OCI-LY7 (cell line): Measurements from ENCODE around the gene PARVB. TPM values are rescaled to one million over a fixed set of nuclear protein-coding genes. Genes with fewer than 3 reads are reported as not detected.

Experiments used
- BruUV-seq: library from RNA; stranded (reverse); fragments of 400-500 nt; replicated peaks from 2 replicates; lab custom pipeline; 2021; lab: Mats Ljungman, UMichigan
- CTCF ChIA-PET: fragments of 300-600 bp; sonication (Branson Sonifier 250); formaldehyde crosslinking; loops from one replicate; lab custom pipeline; 2022; ENCODE audit warnings: antibody characterized with exemption; ENCODE audit not compliant: unreplicated experiment; lab: Charles Lee
- POLR2A ChIA-PET: fragments of 300-600 bp; sonication (Branson Sonifier 250); formaldehyde crosslinking; loops from one replicate; lab custom pipeline; 2022; ENCODE audit warnings: antibody characterized with exemption; lab: Charles Lee
- DNase-seq: peaks from one replicate; pipeline ENCODE4 v3.0.0-alpha.2; 2015; ENCODE audit warnings: low spot score
- H2AFZ ChIP-seq: fragments of 200-600 bp; sonication (generic), shearing (Covaris generic); 2 replicates; pipeline ENCODE4 v1.6.1; 2014; ENCODE audit warnings: mild to moderate bottlenecking, antibody characterized with exemption, low read length, moderate library complexity
- H3K27ac ChIP-seq: fragments of 200-600 bp; sonication (generic); 2 replicates; pipeline ENCODE4 v1.5.1; 2014; ENCODE audit warnings: mixed run types, low read depth, mild to moderate bottlenecking, moderate library complexity, low read length, inconsistent platforms; ENCODE audit not compliant: poor library complexity, severe bottlenecking
- H3K36me3 ChIP-seq: fragments of 200-600 bp; sonication (generic); 2 replicates; pipeline ENCODE4 v1.6.1; 2014; ENCODE audit warnings: mild to moderate bottlenecking, antibody characterized with exemption, low read length, moderate library complexity, mixed read lengths; ENCODE audit not compliant: insufficient read depth
- H3K4me1 ChIP-seq: fragments of 200-600 bp; sonication (generic); 2 replicates; pipeline ENCODE4 v1.5.1; 2014; ENCODE audit warnings: mild to moderate bottlenecking, low read length; ENCODE audit not compliant: insufficient read depth, poor library complexity, severe bottlenecking
- H3K4me2 ChIP-seq: fragments of 200-600 bp; sonication (generic); 2 replicates; pipeline ENCODE4 v1.6.1; 2014; ENCODE audit warnings: mild to moderate bottlenecking, low read length
- H3K4me3 ChIP-seq: fragments of 200-600 bp; sonication (generic); 2 replicates; pipeline ENCODE4 v1.5.1; 2014; ENCODE audit warnings: mild to moderate bottlenecking, low read depth, low read length; ENCODE audit not compliant: poor library complexity, severe bottlenecking
- H3K79me2 ChIP-seq: fragments of 200-600 bp; sonication (generic); 2 replicates; pipeline ENCODE4 v1.6.1; 2016; ENCODE audit warnings: low read depth, mild to moderate bottlenecking, low read length, moderate library complexity, mixed read lengths; ENCODE audit not compliant: insufficient read depth
- H3K9me2 ChIP-seq: fragments of 200-600 bp; sonication (generic); 2 replicates; pipeline ENCODE4 v1.6.1; 2016; ENCODE audit warnings: mild to moderate bottlenecking, low read length, mixed read lengths; ENCODE audit not compliant: insufficient read depth
- H3K9me3 ChIP-seq: fragments of 200-600 bp; sonication (generic); 2 replicates; pipeline ENCODE4 v1.6.1; 2014; ENCODE audit warnings: mild to moderate bottlenecking, mixed run types, low read length, mixed read lengths
- H4K20me1 ChIP-seq: fragments of 200-600 bp; sonication (generic); 2 replicates; pipeline ENCODE4 v1.6.1; 2014; ENCODE audit warnings: mild to moderate bottlenecking, antibody characterized with exemption, low read length, moderate library complexity, mixed read lengths; ENCODE audit not compliant: insufficient read depth
- CTCF ChIP-seq: fragments of 200-600 bp; sonication (generic); conservative IDR thresholded peaks from 2 replicates; pipeline ENCODE4 v1.5.1; 2014; ENCODE audit warnings: mild to moderate bottlenecking, antibody characterized with exemption, low read length, moderate library complexity, mixed read lengths
- EZH2phosphoT487 ChIP-seq: fragments of 200-600 bp; sonication (generic); IDR thresholded peaks from 2 replicates; pipeline ENCODE4 v1.6.1; 2018; ENCODE audit warnings: low read depth, borderline replicate concordance, mild to moderate bottlenecking, mixed run types, antibody characterized with exemption, low read length, moderate library complexity, mixed read lengths
- intact Hi-C: fragments of 100-400 bp; cut with micrococcal nuclease; formaldehyde crosslinking; loops from one replicate; pipeline ENCODE4 v1.10.0; 2022; ENCODE audit not compliant: unreplicated experiment
- total RNA-seq, 2 experiments: library from RNA; depleted of rRNA in 1 of 2; stranded (reverse); fragments of >200 nt in 1 of 2; shearing (Covaris generic) in 1 of 2; gene quantifications; 2 replicates each; pipeline ENCODE4 v1.2.3, GENCODE V29; 2014 to 2022

PARVB gene
- total RNA-seq, 2 experiments from 2014 or later = 0.34 TPM; not detected in 1

- intact Hi-C loops = no loop called here
- Histone ChIP-seq H3K9me3 (no peaks in the 10 kb centered on the region), H3K27ac (no peak overlapping the region), H2AFZ (no peak overlapping the region), H3K4me2 (no peak overlapping the region), H3K36me3 (no peaks in the 10 kb centered on the region), H4K20me1 (no peaks in the 10 kb centered on the region), H3K4me3 (no peak overlapping the region), H3K79me2 (no peaks in the 10 kb centered on the region), H3K4me1 (no peaks in the 10 kb centered on the region), H3K9me2 (no peaks in the 10 kb centered on the region)
- CTCF ChIA-PET = no interaction called here
- TF ChIP-seq EZH2phosphoT487 = no peak
- no peak for TF ChIP-seq CTCF
- BruUV-seq = no TSS peak
- DNase-seq = no peak
- POLR2A ChIA-PET = no interaction called here
These were observed 121.4 kb downstream of the PARVB start for GRCh38 chr22:44145544-44145943.

GRCh38 chr22:44146088-44146861 lies 122.2 kb downstream of the PARVB start:
- Histone ChIP-seq H2AFZ (no peak overlapping the region), H3K4me1 (no peaks in the 10 kb centered on the region), H4K20me1 (no peaks in the 10 kb centered on the region), H3K27ac (no peak overlapping the region), H3K9me2 (no peaks in the 10 kb centered on the region), H3K9me3 (no peaks in the 10 kb centered on the region), H3K4me3 (no peak overlapping the region), H3K4me2 (no peak overlapping the region), H3K79me2 (no peaks in the 10 kb centered on the region), H3K36me3 (no peaks in the 10 kb centered on the region)
- DNase-seq = no peak
- ChIA-PET CTCF (no interaction called here), POLR2A (no interaction called here)
- no peak for TF ChIP-seq EZH2phosphoT487
- TF ChIP-seq CTCF = no peak
- intact Hi-C loops = no loop called here
- BruUV-seq = no TSS peak

- ChIA-PET POLR2A (no interaction called here), CTCF (no interaction called here)
- H3K79me2 ChIP-seq = no peaks in the 10 kb centered on the region
- H4K20me1 ChIP-seq = no peaks in the 10 kb centered on the region
- BruUV-seq = no TSS peak
- DNase-seq = no peak
- no peak for TF ChIP-seq CTCF
- TF ChIP-seq EZH2phosphoT487 = no peak
- no peaks in the 10 kb centered on the region for H3K4me1 ChIP-seq
- H3K27ac ChIP-seq = no peak overlapping the region
- H2AFZ ChIP-seq = no peak overlapping the region
- no peak overlapping the region for H3K4me3 ChIP-seq
- no peak overlapping the region for H3K4me2 ChIP-seq
- no peaks in the 10 kb centered on the region for H3K9me3 ChIP-seq
- H3K36me3 ChIP-seq = no peaks in the 10 kb centered on the region
- H3K9me2 ChIP-seq = no peaks in the 10 kb centered on the region
- intact Hi-C loops = no loop called here
These were observed 123.0 kb downstream of the PARVB start for GRCh38 chr22:44147008-44147645.
